Pancreas (tissue), 10 donors: ENCODE measurements around the gene CENPA. TPM values are rescaled to one million over a fixed set of nuclear protein-coding genes. Genes with fewer than 3 reads are reported as not detected.
"Not testable (repeated sequence)": the region's sequence is repeated elsewhere in the genome, so short reads cannot be mapped to it uniquely, and the experiment has no call there.

Experiments
- ATAC-seq, 4 donors: fragments of 200-7000 bp; cut with Tn5 transposase; one replicate each; pipeline versions ENCODE4 v1.8.0 to v1.9.1; 2020; ENCODE audit warnings: mild to moderate bottlenecking in 4 of 4, moderate library complexity in 4 of 4
- DNase-seq, 6 donors: peaks; one replicate each; pipeline ENCODE4 v3.0.0-alpha.2; 2020
- FAIRE-seq: peaks from 2 replicates; lab custom pipeline; 2012; peaks lifted over from hg19 to GRCh38; lab: Jason Lieb, UNC
- H3K27ac ChIP-seq, 4 donors: fragments of 200-600 bp; sonication (generic); 1 replicate in 3 of 4; 2 replicates in 1 of 4; pipeline versions ENCODE4 v1.5.0 to v1.8.0; 2020
- H3K27me3 ChIP-seq, 4 donors: fragments of 200-600 bp; one replicate each; pipeline ENCODE4 v1.8.0; 2021
- H3K36me3 ChIP-seq, 3 donors: fragments of 200-600 bp; sonication (generic) in 1 of 3; one replicate each; pipeline versions ENCODE4 v1.5.0 to v1.8.0; 2020 to 2021
- H3K4me1 ChIP-seq, 3 donors: fragments of 200-600 bp; one replicate each; pipeline ENCODE4 v1.8.0; 2021
- H3K4me3 ChIP-seq, 4 donors: fragments of 200-600 bp; sonication (generic) in 2 of 4; one replicate each; pipeline versions ENCODE4 v1.5.0 to v1.8.0; 2020 to 2021
- H3K9me3 ChIP-seq, 4 donors: fragments of 200-600 bp; one replicate each; pipeline ENCODE4 v1.8.0; 2021
- WGBS, 2 donors: extraction: QIAGEN DNeasy Blood & Tissue Kit; methylation state at CpG; one replicate each; pipeline ENCODE4 v1.1.7; 2013; 5-methylcytosine and 5-hydroxymethylcytosine counted together
- intact Hi-C, 3 donors: fragments of 100-400 bp; cut with DNase I; formaldehyde crosslinking; loops; one replicate each; pipeline versions ENCODE4 v1.11.1 to v1.14.2; 2022
- polyA plus RNA-seq, 2 donors: library from polyadenylated mRNA; stranded (reverse); fragments of 200-250 nt; gene quantifications; one replicate each; pipeline ENCODE4 v1.2.3, GENCODE V29; 2013
- total RNA-seq, 6 donors: library from RNA; stranded (reverse); fragmentation: NEBNext Ultra II Directional in 4 of 6; extraction: Animal tissue kit (Norgen Biotek cat#: 25700) in 4 of 6; gene quantifications; one replicate each; pipeline versions ENCODE4 v1.2.1 to v1.2.4, GENCODE V29; 2021 to 2023
- TF ChIP-seq, protein P1 (sequence below), 4 donors: fragments of 200-600 bp; sonication (generic) in 3 of 4; IDR thresholded peaks; one replicate each; pipeline versions ENCODE4 v1.5.0 to v1.8.0; 2021; ENCODE audit warnings: antibody characterized with exemption in 4 of 4
- donor health status: healthy with polysubstance abuse.
- donor health status: DM: no; HTN: no; CAD: no; lungs with moderate emphysema.
- donor health status: DM: no; HTN: no; CAD: no.
- donor health status: control.
- donor health status: control.
- donor health status: Bipolar disorder and iron deficiency.
- donor health status: DM: yes; HTN: yes; CAD: no.
- donor health status: DM: no; HTN: no; CAD: no.
- donor health status: DM: no; HTN: no; CAD: no.
- donor health status: DM: yes; HTN: yes; CAD: no.

CENPA gene
- total and polyA plus RNA-seq, 8 donors = 0.14 to 1.2 (median 0.47) TPM; not detected in 3

DNA sequence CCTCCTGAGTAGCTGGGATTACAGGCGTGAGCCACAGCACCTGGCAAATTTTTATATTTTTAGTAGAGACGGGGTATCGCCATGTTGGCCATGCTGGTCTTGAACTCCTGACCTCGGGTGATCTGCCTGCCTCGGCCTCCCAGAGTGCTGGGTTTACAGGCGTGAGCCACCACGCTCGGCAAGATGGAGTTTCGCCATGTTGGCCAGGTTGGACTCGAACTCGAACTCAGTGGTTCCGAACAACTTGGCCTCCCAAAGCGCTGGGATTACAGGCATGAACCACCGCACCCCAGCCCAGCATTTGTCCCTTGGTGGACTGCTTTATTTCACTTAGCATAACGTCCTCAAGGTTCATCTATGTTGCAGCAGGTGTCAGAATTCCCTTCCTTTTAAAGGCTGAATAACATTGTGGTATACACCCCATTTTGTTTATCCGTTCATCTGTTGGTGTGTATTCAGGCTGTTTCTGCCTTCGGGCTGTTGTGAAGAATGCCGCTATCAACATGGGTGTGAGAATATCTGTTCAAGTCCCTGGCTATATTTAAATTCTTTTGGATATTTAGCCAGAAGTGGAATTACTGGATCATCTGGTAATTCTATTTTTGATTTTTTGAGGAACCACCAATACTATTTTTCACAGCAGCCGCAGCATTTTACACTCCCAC, 1.2 kb upstream of the CENPA start:
- no peaks in the 10 kb centered on the region for H3K9me3 ChIP-seq
- DNase-seq (no peak), FAIRE-seq (no peak), ATAC-seq (no peak)
- WGBS, 2 donors = 88 to 90% methylated on average over 19 of the region's 19 CpGs
- TF ChIP-seq, protein P1, sequence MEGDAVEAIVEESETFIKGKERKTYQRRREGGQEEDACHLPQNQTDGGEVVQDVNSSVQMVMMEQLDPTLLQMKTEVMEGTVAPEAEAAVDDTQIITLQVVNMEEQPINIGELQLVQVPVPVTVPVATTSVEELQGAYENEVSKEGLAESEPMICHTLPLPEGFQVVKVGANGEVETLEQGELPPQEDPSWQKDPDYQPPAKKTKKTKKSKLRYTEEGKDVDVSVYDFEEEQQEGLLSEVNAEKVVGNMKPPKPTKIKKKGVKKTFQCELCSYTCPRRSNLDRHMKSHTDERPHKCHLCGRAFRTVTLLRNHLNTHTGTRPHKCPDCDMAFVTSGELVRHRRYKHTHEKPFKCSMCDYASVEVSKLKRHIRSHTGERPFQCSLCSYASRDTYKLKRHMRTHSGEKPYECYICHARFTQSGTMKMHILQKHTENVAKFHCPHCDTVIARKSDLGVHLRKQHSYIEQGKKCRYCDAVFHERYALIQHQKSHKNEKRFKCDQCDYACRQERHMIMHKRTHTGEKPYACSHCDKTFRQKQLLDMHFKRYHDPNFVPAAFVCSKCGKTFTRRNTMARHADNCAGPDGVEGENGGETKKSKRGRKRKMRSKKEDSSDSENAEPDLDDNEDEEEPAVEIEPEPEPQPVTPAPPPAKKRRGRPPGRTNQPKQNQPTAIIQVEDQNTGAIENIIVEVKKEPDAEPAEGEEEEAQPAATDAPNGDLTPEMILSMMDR (IDR thresholded peaks at IDR 0.05) = no peak
- H3K36me3 ChIP-seq = no peaks in the 10 kb centered on the region
- H3K4me1 ChIP-seq = peaks cover 0 to 5% (median 0%) of the 10 kb centered on the region in 3 donors
- intact Hi-C loops = no loop called here
- no peak overlapping the region for H3K27ac ChIP-seq
- H3K4me3 ChIP-seq = peak overlapping the region in 1 of 4 donors; percentile 91
- H3K27me3 ChIP-seq = no peaks in the 10 kb centered on the region

DNA sequence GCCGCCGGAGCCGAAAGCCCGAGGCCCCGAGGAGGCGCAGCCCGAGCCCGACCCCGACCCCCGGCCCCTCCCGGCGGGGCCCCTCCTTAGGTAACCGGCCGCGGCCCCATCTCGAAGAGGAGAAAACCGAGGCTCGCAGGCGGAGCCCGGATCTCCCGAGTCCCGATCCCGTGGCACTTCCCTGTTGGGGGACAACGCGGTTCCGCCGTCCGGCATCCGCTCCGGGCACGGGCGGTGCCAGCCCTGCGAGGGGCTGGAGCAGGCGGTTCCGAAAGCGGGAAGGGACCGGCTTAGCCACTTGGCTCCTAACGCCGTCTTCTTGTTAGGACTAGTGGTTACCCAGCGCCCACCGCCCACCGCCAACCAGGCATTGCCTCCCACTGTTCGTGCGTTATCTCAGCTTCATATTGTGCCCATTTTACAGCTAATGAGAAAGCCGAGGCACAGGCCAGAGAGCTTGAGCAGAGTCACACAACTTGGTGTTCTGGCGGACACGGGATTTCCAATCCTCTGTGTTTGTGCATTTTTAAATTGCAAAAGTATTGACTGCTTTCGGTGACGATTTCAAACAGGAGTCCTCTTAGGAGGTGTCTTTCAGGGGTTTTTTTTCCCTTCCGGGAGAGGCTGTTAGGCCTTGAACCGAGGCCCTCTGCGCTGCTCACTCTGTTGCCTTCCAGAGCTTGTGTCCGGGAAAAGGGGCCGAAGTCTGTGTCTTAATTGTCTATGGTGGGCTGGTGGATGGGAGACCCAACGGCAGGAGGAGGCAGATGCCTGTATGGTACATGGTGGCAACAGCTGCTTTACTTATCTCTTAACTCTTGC, 562 bp downstream of the CENPA start:
- 4% methylated on average over 53 to 55 of the region's 55 CpGs for WGBS, 2 donors
- H3K27ac ChIP-seq = no peak overlapping the region

DNA sequence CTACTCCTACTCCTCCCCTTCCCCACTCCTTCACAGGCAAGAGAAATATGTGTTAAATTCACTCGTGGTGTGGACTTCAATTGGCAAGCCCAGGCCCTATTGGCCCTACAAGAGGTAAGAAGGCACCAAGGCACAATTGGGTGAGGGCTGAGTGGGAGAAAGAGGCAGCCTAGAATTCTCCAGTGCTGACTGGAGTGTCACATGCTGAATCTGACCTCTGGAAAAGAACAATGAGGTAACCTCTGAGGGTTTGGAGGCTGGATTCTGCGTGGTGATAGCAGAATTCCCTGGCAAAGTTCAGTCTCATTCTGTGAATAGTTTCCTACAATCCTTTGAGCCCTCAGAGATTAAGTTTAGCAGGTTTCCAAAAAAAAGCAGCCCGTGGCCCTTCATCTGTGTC, 6.9 kb downstream of the CENPA start:
- Histone ChIP-seq H3K36me3 (no peaks in the 10 kb centered on the region), H3K27ac (no peak overlapping the region), H3K9me3 (no peaks in the 10 kb centered on the region), H3K4me1 (no peaks in the 10 kb centered on the region), H3K27me3 (no peaks in the 10 kb centered on the region), H3K4me3 (no peak overlapping the region)
- FAIRE-seq (no peak), ATAC-seq (no peak), DNase-seq (no peak)
- TF ChIP-seq, protein P1 (IDR thresholded peaks at IDR 0.05) = no peak
- intact Hi-C loops = no loop called here
- 74 to 90% methylated on average over 3 of the region's 3 CpGs for WGBS, 2 donors

More for the DNA sequence above, 562 bp downstream of the CENPA start:
- no peak for FAIRE-seq
- Histone ChIP-seq H3K27me3 (no peaks in the 10 kb centered on the region), H3K36me3 (no peaks in the 10 kb centered on the region), H3K4me1 (peaks cover 0 to 5% (median 0%) of the 10 kb centered on the region in 3 donors), H3K9me3 (no peaks in the 10 kb centered on the region), H3K4me3 (peak overlapping the region; percentile 55 to 91 (median 63))
- peak in 3 of 4 donors; percentile 1 to 4 (median 3) for ATAC-seq
- intact Hi-C loops = no loop called here
- TF ChIP-seq, protein P1 (IDR thresholded peaks at IDR 0.05) = no peak
- DNase-seq = peak in 1 of 6 donors; percentile 81

DNA sequence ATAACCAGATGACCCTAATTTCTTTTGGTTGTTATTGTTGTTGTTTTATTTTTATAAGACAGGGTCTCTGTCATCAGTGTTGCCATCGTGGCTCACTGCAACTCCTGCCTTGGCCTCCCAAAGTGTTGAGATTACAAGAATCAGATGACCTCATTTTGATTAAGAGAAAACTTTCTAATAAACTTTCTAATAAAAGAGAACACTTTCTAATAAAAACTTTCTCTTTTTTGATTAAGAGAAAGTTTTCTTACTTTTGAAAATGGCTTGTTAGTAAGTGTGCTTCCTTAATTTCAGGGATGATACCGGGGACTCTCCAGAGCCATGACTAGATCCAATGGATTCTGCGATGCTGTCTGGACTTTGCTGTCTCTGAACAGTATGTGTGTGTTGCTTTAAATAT, 7.7 kb downstream of the CENPA start:
- intact Hi-C loops = no loop called here
- Histone ChIP-seq H3K9me3 (no peaks in the 10 kb centered on the region), H3K27ac (no peak overlapping the region), H3K4me1 (no peaks in the 10 kb centered on the region), H3K4me3 (no peak overlapping the region), H3K36me3 (no peaks in the 10 kb centered on the region), H3K27me3 (no peaks in the 10 kb centered on the region)
- DNase-seq = no peak
- TF ChIP-seq, protein P1 (IDR thresholded peaks at IDR 0.05) = no peak
- no peak for FAIRE-seq
- ATAC-seq = no peak
- 92 to 96% methylated on average over 3 of the region's 3 CpGs for WGBS, 2 donors

DNA sequence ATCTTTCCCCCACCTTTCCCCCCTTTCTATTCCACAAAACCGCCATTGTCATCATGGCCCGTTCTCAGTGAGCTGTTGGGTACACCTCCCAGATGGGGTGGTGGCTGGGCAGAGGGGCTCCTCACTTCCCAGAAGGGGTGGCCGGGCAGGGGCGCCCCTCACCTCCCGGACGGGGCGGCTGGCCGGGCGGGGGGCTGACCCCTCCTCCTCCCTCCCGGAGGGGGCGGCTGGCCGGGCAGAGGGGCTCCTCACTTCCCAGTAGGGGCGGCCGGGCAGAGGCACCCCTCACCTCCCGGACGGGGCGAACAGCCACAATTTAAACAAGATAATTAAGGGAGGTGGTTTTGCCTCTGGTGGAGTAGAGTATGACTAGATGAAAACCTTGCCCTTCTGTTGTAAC, 9.3 kb downstream of the CENPA start:
- H3K27ac ChIP-seq, H3K27me3 ChIP-seq, H3K36me3 ChIP-seq, H3K9me3 ChIP-seq, H3K4me3 ChIP-seq, FAIRE-seq, ATAC-seq, intact Hi-C loops, H3K4me1 ChIP-seq, DNase-seq: not testable (repeated sequence)
- 94 to 95% methylated on average over 16 to 17 of the region's 17 CpGs for WGBS, 2 donors
